Measurements from ENCODE around the gene TTLL9.
"Not testable (repeated sequence)": the region's sequence is repeated elsewhere in the genome, so short reads cannot be mapped to it uniquely, and the experiment has no call there.

The TTLL9 gene

DNA sequence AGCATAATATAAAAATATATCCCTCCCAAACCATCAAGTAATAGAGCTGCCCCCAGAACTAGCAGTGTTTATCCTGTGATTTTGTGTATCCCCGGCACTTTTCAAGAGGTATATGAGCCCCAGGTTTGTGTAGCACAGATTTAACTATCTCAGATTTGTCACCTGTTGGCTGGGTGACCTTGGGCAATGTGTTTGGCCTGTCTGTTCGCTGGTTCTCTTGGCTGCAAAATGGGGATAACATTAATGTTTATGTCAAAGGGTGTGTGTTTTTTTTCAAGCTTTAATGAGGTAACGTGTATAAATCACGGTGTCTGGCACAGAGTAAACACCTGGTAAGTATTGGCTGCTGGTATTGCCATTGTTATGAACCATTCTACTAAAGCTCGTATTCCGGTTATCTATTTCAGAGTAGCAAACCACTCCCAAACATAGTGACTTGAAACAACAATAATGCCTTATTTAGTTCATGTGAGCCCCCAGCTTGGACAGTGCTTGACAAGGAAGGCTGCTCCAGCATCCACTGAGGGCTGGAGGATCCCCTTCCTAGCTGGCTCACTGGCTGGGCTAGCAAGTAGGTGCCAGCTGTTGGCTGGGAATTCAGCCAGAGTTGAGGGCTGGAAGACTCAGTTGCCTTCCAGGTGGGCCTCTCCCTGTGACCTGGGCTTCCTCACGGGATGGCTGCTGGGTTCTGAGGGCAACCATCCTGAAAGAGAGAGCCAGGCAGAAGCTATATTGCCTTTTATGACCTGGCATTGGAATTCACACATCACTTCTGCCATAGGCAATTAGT, 45.3 kb downstream of the TTLL9 start:
- in situ Hi-C loops (cut with MboI; ENCODE audit: low sequenced_read_pairs) = no loop called here

DNA sequence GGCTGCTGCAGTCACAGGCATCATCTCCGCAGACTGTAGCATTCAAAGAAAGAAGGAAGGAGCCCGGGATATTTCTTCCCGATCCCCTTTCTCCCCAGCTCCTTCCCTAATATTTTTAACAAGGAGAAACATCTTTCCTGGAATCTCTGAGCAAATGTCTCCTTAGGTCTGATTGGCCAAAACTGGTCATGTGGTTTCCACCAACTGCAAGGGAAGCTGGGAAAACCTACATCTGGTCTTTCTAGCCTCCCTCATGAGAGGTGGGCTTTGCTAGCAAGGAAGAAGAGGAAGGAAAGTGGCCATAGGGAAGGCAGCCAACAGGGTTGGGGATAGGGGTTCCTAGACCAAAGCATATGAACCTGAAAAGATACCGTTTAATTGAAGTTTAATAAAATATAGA, 46.3 kb downstream of the TTLL9 start:
- in situ Hi-C loops (cut with MboI; ENCODE audit: low sequenced_read_pairs) = no loop called here

DNA sequence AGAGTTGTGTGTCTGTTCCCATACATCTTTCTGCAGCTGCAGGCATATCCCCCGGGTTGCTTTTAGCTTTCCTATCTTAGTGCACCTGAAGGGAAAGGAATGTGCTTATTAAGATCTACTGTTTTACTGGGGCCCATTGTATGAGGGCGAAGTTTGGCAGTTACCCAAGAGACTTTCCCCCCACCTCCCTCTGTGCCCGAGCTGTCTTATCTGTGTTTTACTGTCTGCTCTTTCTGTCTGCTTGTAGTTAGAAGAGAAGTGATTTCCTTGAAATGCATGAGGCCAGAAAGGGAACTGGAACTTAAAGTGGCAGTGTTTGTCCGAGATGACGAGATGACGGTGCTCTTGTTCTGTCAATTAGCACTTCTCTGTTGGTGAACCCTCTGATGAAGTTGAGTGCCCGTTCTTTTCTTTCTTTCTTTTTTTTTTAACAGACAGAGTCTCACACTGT, 47.6 kb downstream of the TTLL9 start:
- in situ Hi-C loops (cut with MboI; ENCODE audit: low sequenced_read_pairs) = not testable (repeated sequence)

DNA sequence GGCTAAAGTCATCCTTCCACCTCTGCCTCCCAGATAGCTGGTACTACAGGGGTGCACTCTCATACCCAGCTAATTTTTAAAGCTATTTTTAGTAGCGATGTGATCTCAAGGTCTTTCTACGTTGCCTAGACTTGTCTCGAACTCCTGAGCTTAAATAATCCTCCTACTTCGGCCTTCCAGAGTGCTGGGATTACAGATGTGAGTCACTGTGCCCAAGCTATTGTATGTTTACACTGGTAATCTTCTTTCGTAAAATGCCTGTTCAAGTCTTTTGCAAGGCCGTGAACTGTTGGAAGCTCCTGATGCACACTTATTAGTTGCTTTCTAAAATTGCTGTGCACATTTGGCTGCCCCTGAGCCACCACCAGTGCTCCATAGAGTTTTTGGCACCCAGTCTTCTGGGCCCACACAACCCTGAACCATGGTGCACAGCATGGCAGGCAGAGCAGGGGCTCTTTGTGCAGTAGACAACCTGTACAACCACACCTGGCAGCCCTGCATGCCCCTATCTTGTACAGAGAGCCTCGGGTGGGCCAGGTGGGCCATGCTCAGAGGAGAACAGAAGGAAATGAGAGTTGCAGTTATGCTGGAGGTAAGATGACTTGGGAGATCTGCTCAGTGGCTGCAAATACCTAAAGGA, 48.2 kb downstream of the TTLL9 start:
- in situ Hi-C loops (cut with MboI; ENCODE audit: low sequenced_read_pairs) = no loop called here

DNA sequence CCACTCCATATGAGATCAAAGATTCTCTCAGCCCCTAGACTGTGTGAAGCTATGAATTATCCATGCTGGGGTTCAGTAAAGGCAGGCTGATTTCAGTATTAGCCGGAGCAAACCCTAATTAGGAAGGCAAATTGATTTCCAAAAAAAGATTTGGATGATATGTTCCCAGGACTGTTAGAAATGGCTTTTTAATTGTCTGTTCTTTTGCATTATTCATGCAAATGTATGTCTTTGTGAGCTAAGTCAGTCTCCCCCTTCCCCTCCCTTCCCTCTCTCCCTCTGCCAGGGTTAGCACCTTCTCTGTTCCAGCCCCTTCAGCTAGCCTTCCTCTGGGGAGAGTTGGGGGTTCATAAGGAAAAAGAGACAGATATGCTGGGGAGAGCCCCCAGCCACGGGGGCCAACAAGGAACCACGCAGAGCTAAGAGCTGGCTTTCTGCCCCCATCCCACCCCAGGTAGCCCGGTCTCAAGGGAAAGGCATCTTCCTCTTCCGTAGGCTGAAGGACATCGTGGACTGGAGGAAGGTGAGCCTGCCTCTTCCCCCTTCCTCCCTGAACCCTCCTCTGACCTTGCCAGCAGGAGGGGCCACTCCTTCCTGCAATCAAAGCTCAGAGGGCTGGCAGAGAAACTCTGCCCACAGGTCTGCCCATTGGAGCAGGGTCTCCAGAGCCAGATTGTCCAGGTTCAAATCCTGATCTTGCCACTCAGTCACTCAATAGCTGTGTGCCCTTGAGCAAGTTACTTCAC, 49.1 kb downstream of the TTLL9 start:
- in situ Hi-C loops (cut with MboI; ENCODE audit: low sequenced_read_pairs) = no loop called here

DNA sequence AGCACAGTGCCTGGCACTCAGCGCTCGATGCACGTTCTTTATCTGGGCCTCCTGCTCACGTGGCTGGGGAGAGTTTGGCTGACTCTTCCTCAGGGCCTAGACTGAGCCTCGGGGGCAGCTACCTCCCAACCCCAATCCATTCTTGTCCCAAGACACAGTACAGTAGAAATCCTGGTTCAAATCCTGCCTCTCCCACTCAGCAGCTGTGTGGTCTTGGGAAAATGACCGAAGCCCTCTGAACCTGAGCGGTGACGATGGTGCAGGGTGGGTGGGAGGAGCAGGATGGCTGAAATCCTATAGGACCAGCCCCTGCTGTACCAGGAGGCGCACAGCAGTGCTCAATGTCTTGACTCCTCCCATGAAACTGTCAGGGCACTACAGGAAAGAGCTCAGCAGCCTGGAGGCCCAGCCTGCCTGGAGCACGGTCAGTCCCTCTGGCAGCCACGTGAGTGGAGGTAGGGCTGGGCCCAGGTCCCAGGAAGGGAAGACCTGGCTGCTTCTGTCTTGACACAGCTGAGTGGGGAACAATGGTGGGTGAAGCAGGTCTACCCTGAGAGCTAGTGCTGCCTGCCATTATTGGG, 49.9 kb downstream of the TTLL9 start:
- in situ Hi-C loops (cut with MboI; ENCODE audit: low sequenced_read_pairs) = no loop called here

DNA sequence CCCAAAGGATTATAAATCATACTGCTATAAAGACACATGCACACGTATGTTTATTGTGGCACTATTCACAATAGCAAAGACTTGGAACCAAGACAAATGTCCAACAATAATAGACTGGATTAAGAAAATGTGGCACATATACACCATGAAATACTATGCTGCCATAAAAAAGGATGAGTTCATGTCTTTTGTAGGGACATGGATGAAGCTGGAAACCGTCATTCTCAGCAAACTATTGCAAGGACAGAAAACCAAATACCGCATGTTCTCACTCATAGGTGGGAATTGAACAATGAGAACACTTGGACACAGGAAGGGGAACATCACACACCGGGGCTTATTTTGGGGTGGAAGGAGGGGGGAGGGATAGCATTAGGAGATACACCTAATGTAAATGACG, 51.0 kb downstream of the TTLL9 start:
- in situ Hi-C loops (cut with MboI; ENCODE audit: low sequenced_read_pairs) = not testable (repeated sequence)

DNA sequence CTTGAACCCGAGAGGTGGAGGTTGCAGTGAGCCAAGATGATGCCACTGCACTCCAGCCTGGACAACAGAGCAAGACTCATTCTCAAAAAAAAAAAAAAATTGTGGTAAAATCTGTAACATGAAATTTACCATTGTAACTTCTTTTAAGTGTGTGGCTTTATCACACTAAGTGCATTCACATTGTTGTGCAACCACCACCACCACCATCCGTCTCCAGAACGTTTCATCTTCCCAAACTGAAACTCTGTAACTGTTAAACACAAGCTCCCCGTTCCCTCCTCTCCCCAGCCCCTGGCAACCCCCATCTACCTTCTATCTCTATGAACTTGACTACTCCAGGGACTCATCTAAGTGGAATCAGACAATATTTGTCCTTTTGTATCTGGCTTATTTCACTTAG, 51.7 kb downstream of the TTLL9 start:
- in situ Hi-C loops (cut with MboI; ENCODE audit: low sequenced_read_pairs) = no loop called here

DNA sequence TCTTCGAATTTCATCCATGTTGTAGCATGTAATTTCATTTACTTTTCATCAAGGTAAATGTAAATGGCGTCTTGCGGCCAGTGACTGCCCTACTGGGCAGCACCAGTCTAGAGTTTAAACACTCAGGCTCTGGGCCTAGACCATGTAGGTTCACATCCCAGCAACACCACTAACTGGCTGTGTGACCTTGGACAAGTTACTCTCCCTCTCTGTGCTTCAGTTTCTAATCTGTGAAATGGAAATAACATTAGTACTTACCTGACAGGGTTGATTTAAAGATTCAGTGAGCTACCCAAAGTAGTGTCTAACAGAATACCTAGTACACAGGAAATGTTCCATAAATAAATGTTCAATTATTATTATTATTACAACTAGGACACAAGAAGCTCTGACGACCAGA, 52.2 kb downstream of the TTLL9 start:
- in situ Hi-C loops (cut with MboI; ENCODE audit: low sequenced_read_pairs) = no loop called here

DNA sequence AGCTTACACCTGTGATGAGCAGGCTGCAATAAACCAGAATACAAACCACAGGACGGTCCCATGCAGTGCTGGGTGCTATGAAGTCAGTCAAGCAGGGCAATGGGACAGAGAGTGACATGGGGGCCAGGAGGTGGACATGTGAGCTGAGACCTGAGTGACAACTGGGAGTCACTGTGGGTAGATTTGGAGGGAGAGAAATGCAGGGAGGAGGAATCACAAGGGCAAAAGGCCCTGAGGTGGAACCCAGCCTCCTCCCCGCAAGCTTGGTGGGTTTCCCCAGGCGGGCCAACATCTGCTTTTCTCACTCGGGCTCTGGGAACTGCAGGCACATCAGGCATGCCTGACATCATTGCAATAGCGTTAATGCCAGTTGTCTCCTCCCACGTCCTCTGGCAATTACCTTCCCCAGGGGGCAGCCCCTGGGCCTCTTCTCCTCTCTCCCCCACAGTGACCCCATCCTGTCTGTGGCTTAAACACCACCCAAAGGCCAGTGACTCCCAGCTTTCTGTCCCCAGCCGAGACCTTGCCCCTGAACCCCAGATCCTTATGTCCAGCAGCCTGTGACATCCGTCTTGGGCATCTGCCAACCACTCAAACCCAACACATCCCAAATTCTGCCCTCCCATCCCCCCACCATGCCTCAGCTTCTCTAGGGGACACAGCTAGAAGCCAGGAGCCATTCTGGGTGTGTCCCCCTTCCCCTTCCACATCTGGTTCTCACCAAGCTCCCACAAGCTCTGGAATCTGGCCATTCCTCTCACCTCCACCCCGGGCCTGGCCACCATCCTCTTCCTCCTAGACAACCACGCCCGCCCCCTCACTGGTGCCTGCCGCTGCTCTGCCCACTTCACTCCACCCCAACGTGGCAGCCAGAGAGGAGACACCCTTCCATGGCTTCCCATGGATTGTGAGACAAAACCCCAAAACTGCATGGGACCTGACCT, 53.2 kb downstream of the TTLL9 start:
- in situ Hi-C loops (cut with MboI; ENCODE audit: low sequenced_read_pairs) = no loop called here

DNA sequence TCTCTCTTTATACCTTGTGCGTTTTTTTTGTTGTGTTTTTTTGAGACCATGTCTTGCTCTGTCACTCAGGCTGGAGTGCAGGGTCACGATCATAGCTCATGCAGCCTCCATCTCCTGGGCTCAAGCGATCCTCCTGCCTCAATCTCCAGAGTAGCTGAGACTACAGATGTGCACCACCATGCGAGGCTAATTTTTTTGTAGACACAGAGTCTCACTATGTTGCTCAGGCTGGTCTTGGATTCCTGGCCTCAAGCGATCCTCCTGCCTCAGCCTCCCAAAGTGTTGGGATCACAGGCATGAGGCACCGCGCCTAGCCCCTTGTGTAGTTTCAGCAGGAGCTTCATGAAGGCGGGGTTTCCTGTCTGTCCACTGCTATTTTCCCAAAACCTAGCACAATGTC, 54.1 kb downstream of the TTLL9 start:
- in situ Hi-C loops (cut with MboI; ENCODE audit: low sequenced_read_pairs) = no loop called here

DNA sequence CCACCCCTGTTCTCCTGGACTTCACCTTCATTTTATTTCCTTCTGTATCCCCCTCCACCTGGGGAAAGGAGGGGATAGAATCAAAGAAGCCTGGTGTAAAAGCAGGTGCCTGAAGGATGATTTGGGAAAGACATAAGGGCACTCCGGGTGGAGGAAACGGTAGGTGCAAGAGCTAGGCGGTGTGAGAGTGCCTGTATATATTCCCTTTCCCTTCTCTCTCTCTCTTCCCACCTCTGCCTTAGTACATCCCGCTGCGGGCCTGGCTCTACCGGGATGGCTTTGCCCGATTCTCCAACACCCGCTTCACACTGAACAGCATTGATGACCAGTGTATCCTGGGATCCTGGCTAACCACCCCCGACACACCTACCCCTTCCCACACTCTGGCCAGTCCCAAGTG, 55.2 kb downstream of the TTLL9 start:
- in situ Hi-C loops (cut with MboI; ENCODE audit: low sequenced_read_pairs) = no loop called here

DNA sequence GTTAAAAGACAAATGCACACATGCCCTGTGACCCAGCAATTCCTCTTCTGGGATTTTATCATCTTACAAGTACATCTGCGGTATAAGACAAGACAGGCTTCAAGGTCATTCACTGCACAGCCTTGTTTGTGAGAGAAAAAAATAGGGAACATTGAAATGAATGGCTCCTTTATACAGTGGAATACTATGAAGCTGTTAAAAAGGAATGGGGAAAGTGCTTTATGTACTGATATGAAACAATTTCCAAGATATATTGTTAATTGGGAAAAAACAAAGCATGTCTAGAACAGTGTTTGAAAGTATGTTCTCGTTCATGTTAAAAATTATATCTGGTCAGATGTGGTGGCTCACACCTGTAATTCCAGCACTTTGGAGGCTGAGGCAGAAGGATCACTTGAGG, 56.1 kb downstream of the TTLL9 start:
- in situ Hi-C loops (cut with MboI; ENCODE audit: low sequenced_read_pairs) = no loop called here

DNA sequence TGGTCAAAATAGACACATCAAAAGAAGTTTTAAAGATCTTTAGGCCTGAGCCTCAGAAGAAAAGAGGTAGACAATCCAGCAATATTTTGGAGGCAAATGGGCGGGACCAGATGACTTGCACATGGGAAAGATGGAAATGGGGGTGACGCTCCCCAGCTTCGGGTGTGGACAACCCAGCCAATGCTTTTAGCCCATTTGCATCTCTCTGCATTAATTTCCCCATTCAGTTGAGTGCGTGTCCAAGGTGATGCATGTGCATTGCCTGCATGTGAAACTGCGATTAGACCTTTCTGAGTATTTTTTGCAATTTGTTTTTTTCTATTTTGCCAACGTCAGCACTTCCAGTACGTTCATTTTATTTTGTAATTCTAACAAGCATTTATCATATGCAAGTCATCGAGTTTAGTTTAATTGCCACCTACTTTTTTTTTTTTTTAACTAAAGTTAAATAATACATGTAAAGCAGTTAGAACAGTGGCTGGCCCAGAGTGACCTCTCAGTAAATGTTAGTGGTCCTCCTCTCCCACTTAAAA, 57.3 kb downstream of the TTLL9 start:
- in situ Hi-C loops (cut with MboI; ENCODE audit: low sequenced_read_pairs) = no loop called here

DNA sequence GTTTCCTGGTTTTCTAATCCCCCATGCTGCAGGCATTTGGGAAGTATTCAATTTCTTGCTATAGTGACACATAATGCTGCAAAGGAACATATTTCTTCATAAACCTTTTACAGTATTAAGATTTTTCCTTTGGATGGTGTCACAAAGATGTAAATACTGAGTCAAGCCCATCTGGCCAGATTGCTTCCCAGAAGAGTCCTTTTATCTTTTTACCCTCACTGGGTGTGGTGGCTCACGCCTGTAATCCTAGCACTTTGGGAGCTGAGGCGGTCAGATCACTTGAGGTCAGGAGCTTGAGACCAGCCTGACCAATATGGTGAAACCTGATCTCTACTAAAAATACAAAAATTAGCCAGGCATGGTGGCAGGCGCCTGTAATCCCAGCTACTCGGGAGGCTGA, 59.2 kb downstream of the TTLL9 start:
- in situ Hi-C loops (cut with MboI; ENCODE audit: low sequenced_read_pairs) = not testable (repeated sequence)

DNA sequence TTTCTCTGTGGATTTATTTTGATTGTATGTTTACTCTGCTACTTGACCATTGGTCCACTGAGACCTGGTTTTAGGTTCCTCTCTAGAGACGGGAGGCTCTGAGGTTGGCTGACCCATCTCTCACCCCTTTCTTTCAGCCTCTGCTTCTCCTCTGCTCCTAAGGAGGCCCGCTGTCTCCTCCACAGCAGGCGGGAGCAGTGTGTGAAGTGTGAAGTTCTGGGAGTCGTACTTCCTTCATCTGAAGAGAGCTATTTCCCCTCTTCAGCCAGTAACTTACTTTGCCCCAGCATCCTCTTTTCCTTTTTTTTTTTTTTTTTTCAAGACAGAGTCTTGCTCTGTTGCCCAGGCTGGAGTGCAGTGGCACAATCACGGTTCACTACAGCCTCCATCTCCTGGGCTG, 60.3 kb downstream of the TTLL9 start:
- in situ Hi-C loops (cut with MboI; ENCODE audit: low sequenced_read_pairs) = no loop called here

DNA sequence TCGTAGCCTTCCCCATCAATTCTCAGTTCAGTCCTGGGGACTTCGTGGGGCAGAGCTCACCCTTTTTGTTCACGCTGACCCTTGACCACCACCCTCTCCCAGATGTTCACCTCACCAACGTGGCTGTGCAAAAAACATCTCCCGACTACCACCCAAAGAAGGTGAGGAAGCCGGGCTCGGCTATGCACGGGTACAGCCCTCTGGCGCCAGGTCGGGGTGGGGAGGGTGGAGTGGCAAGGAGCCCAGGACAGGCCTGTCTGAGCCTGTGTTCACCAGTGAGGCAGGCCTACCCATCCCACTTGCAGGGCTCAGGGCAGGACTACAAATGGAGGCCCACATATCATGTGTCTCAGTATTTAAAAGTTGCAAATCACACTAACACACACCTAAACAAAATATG, 63.3 kb downstream of the TTLL9 start:
- in situ Hi-C loops (cut with MboI; ENCODE audit: low sequenced_read_pairs) = no loop called here

DNA sequence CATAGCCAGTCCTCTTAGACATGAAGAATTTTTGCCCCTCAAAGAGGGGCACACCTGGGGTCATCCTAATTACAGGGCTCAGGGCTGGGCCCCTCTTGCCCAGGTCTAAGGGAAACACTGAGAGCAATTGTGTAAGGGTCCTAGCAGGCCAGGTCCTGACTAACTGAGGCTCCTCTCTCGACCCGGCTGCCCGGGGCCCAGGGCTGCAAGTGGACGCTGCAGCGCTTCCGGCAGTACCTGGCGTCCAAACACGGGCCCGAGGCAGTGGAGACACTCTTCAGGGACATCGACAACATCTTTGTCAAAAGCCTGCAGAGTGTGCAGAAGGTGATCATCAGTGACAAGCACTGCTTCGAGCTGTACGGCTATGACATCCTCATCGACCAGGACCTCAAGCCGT, 64.1 kb downstream of the TTLL9 start:
- in situ Hi-C loops (cut with MboI; ENCODE audit: low sequenced_read_pairs) = no loop called here

DNA sequence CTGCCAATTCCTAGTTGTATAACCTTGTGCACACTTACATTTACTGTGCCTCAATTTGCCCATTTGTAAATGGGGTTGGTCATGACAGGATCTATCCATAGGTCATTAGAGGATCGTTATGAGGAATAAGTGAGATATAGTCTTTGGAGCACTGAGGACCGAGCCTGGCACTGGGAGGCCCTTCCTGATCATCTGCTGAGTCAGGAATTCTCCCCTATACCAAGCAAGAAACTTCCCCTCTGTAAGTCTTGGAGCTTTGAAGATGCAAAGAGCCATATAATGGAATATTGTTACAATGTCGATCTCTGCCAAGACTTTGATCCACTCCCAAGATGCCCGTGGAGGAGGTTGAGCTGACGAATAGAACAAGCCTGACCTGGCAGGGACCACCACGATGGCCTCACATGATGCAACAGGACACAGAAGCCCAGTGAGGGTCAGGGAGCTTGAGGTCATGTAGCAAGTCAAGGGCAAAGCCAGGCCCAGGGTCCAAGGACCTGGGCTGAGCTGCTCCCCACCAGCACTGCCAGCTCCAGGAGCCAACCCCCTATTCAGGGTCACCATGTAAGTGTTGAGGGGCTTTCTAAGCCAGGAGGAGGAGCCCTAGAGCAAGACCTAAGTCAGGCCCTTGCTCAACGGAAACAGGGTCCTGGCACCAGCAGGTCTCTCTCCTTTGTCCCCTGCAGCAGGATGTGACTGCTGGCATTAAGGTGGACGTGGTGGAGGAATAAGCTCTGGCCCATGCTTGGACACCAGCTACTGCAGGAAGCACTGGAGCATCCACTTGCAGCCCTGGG, 64.7 kb downstream of the TTLL9 start:
- in situ Hi-C loops (cut with MboI; ENCODE audit: low sequenced_read_pairs) = no loop called here
